ENCODE results near the gene NAXE.
A peak's percentile ranks its signal among the peaks of the same experiment; 100 is the strongest.
"Not testable (repeated sequence)": the region's sequence is repeated elsewhere in the genome, so short reads cannot be mapped to it uniquely, and the experiment has no call there.

The NAXE gene

GRCh38 chr1:156602557-156602993 lies 11.0 kb downstream of the NAXE start:
- ChIA-PET CTCF (interaction anchor here (0.7 to 2.6 kb wide), 9 partner anchors 9 to 217 kb away, joined by 3 to 7 read pairs (median 4); no protein-coding TSS in a partner anchor), POLR2A (interaction anchor here (1.0 to 4.9 kb wide), 3 partner anchors 11 to 102 kb away, joined by 3 to 57 read pairs (median 3); partner anchors contain the start of genes MEF2D and NAXE)
- peak; percentile 45 for DNase-seq (ENCODE audit: extremely low spot score)
- TF ChIP-seq FOXM1 (IDR thresholded peaks at IDR 0.05; ENCODE audit: borderline replicate concordance) (no peak), CTBP1 (IDR thresholded peaks at IDR 0.05; ENCODE audit: borderline replicate concordance) (no peak), ZNF384 (IDR thresholded peaks at IDR 0.05) (peak; percentile 95), LEF1 (IDR thresholded peaks at IDR 0.05; ENCODE audit: borderline replicate concordance) (no peak), L3MBTL2 (conservative IDR thresholded peaks at IDR 0.05) (no peak), ELF4 (IDR thresholded peaks at IDR 0.05) (no peak), NFRKB (IDR thresholded peaks at IDR 0.05) (no peak), FOXK2 (IDR thresholded peaks at IDR 0.05) (no peak)

GRCh38 chr1:156607344-156607743 lies 15.8 kb downstream of the NAXE start:
- POLR2A ChIA-PET, result not testable (repeated sequence)

GRCh38 chr1:156608036-156608674 lies 16.6 kb downstream of the NAXE start:
- DNase-seq (ENCODE audit: extremely low spot score), result peak; percentile 78
- TF ChIP-seq HDGF (IDR thresholded peaks at IDR 0.05; ENCODE audit: borderline replicate concordance) (no peak), FOXM1 (IDR thresholded peaks at IDR 0.05; ENCODE audit: borderline replicate concordance) (no peak), NFRKB (IDR thresholded peaks at IDR 0.05) (no peak), LEF1 (IDR thresholded peaks at IDR 0.05; ENCODE audit: borderline replicate concordance) (no peak), SUZ12 (IDR thresholded peaks at IDR 0.05) (no peak), CTBP1 (IDR thresholded peaks at IDR 0.05; ENCODE audit: borderline replicate concordance) (no peak), ARNT (IDR thresholded peaks at IDR 0.05) (no peak), SP1 (IDR thresholded peaks at IDR 0.05) (no peak), FOXK2 (IDR thresholded peaks at IDR 0.05) (no peak), ZNF384 (IDR thresholded peaks at IDR 0.05) (no peak), TARDBP (IDR thresholded peaks at IDR 0.05) (no peak), L3MBTL2 (conservative IDR thresholded peaks at IDR 0.05) (no peak), BHLHE40 (IDR thresholded peaks at IDR 0.05; ENCODE audit: borderline replicate concordance) (no peak), PKNOX1 (IDR thresholded peaks at IDR 0.05) (no peak), FOXA1 (IDR thresholded peaks at IDR 0.05) (no peak), ELF4 (IDR thresholded peaks at IDR 0.05) (no peak)
- POLR2A ChIA-PET, result interaction anchor here (1.4 kb wide), 1 partner anchor 16 kb away, joined by 10 read pairs; the partner anchor contains the start of gene NAXE
- CTCF ChIA-PET, result interaction anchor here (0.6 to 1.8 kb wide), 14 partner anchors 8 to 151 kb away, joined by 3 to 13 read pairs (median 4); partner anchors contain the start of genes HAPLN2 and NAXE

More at GRCh38 chr1:156607344-156607743, 15.8 kb downstream of the NAXE start:
- DNase-seq (ENCODE audit: extremely low spot score); CTCF ChIA-PET: not testable (repeated sequence)

GRCh38 chr1:156608981-156609380 lies 17.4 kb downstream of the NAXE start:
- TF ChIP-seq SUZ12 (IDR thresholded peaks at IDR 0.05) (no peak), ZNF384 (IDR thresholded peaks at IDR 0.05) (no peak), BHLHE40 (IDR thresholded peaks at IDR 0.05; ENCODE audit: borderline replicate concordance) (no peak), TARDBP (IDR thresholded peaks at IDR 0.05) (no peak), PKNOX1 (IDR thresholded peaks at IDR 0.05) (no peak), FOXM1 (IDR thresholded peaks at IDR 0.05; ENCODE audit: borderline replicate concordance) (no peak), L3MBTL2 (conservative IDR thresholded peaks at IDR 0.05) (no peak), LEF1 (IDR thresholded peaks at IDR 0.05; ENCODE audit: borderline replicate concordance) (no peak), SP1 (IDR thresholded peaks at IDR 0.05) (no peak), NFRKB (IDR thresholded peaks at IDR 0.05) (no peak), HDGF (IDR thresholded peaks at IDR 0.05; ENCODE audit: borderline replicate concordance) (no peak), ARNT (IDR thresholded peaks at IDR 0.05) (no peak)
- POLR2A ChIA-PET, result interaction anchor here (1.4 kb wide), 1 partner anchor 17 kb away, joined by 10 read pairs; the partner anchor contains the start of gene NAXE
- peak; percentile 66 for DNase-seq (ENCODE audit: extremely low spot score)
- CTCF ChIA-PET, result interaction anchor here (0.7 to 1.8 kb wide), 10 partner anchors 11 to 117 kb away, joined by 3 to 13 read pairs (median 6); partner anchors contain the start of genes HAPLN2 and NAXE

- POLR2A ChIA-PET; DNase-seq (ENCODE audit: extremely low spot score): not testable (repeated sequence)
- CTCF ChIA-PET, result interaction anchor here (0.6 kb wide), 1 partner anchor 224 kb away, joined by 4 read pairs; no protein-coding TSS in a partner anchor
Measured at GRCh38 chr1:156610072-156610471, 18.5 kb downstream of the NAXE start.

GRCh38 chr1:156612666-156613065 lies 21.1 kb downstream of the NAXE start:
- DNase-seq (ENCODE audit: extremely low spot score), result no peak
- CTCF ChIA-PET, result interaction anchor here (1.2 to 1.3 kb wide), 2 partner anchors 12 to 16 kb away, joined by 3 to 7 read pairs; no protein-coding TSS in a partner anchor
- POLR2A ChIA-PET, result interaction anchor here (1.0 to 1.9 kb wide), 4 partner anchors 11 to 115 kb away, joined by 4 to 7 read pairs (median 5); partner anchors contain the start of genes ISG20L2, METTL25B and NAXE
- no peak for TF ChIP-seq LEF1 (IDR thresholded peaks at IDR 0.05; ENCODE audit: borderline replicate concordance)
- TF ChIP-seq ZNF384 (IDR thresholded peaks at IDR 0.05), result no peak
- TF ChIP-seq BHLHE40 (IDR thresholded peaks at IDR 0.05; ENCODE audit: borderline replicate concordance), result no peak
- no peak for TF ChIP-seq ARNT (IDR thresholded peaks at IDR 0.05)
- TF ChIP-seq FOXK2 (IDR thresholded peaks at IDR 0.05), result no peak
- TF ChIP-seq FOXA1 (IDR thresholded peaks at IDR 0.05), result no peak
- no peak for TF ChIP-seq CTBP1 (IDR thresholded peaks at IDR 0.05; ENCODE audit: borderline replicate concordance)
- TF ChIP-seq PKNOX1 (IDR thresholded peaks at IDR 0.05), result no peak
- TF ChIP-seq FOXM1 (IDR thresholded peaks at IDR 0.05; ENCODE audit: borderline replicate concordance), result no peak
- TF ChIP-seq SUZ12 (IDR thresholded peaks at IDR 0.05), result no peak
- TF ChIP-seq ELF4 (IDR thresholded peaks at IDR 0.05), result no peak
- TF ChIP-seq SP1 (IDR thresholded peaks at IDR 0.05), result no peak
- TF ChIP-seq TARDBP (IDR thresholded peaks at IDR 0.05), result no peak
- no peak for TF ChIP-seq NFRKB (IDR thresholded peaks at IDR 0.05)
- no peak for TF ChIP-seq L3MBTL2 (conservative IDR thresholded peaks at IDR 0.05)
- TF ChIP-seq HDGF (IDR thresholded peaks at IDR 0.05; ENCODE audit: borderline replicate concordance), result no peak

All from HEK293T (cell line).